OCI-LY1 (cell line): Measurements from ENCODE around the gene KRTAP5-8.
"Not testable (repeated sequence)": the region's sequence is repeated elsewhere in the genome, so short reads cannot be mapped to it uniquely, and the experiment has no call there.

Source experiments
- H2AFZ ChIP-seq: fragments of 200-600 bp; sonication (generic), shearing (Covaris generic); 2 replicates; pipeline ENCODE4 v1.6.0; 2014; ENCODE audit warnings: antibody characterized with exemption, mild to moderate bottlenecking, low read length
- H3F3A ChIP-seq: fragments of 200-600 bp; sonication (generic), shearing (Covaris generic); 2 replicates; pipeline ENCODE4 v1.6.0; 2014; ENCODE audit warnings: mild to moderate bottlenecking, antibody characterized with exemption, low read length, moderate library complexity; ENCODE audit not compliant: insufficient read depth
- H3K27ac ChIP-seq: fragments of 200-600 bp; sonication (generic); 2 replicates; pipeline ENCODE4 v1.5.1; 2014; ENCODE audit warnings: low read length, mixed run types, mild to moderate bottlenecking, low read depth; ENCODE audit not compliant: poor library complexity, severe bottlenecking
- H3K27me3 ChIP-seq: fragments of 200-600 bp; sonication (generic); 2 replicates; pipeline ENCODE4 v1.6.0; 2014; ENCODE audit warnings: antibody characterized with exemption, mild to moderate bottlenecking, low read length, moderate library complexity; ENCODE audit not compliant: insufficient read depth
- H3K36me3 ChIP-seq: fragments of 200-600 bp; sonication (generic); 2 replicates; pipeline ENCODE4 v1.6.1; 2014; ENCODE audit warnings: mild to moderate bottlenecking, antibody characterized with exemption, low read length, moderate library complexity, mixed read lengths; ENCODE audit not compliant: insufficient read depth
- H3K4me1 ChIP-seq: fragments of 200-600 bp; sonication (generic); 2 replicates; pipeline ENCODE4 v1.5.1; 2014; ENCODE audit warnings: mild to moderate bottlenecking, low read length, moderate library complexity; ENCODE audit not compliant: insufficient read depth, severe bottlenecking
- H3K4me2 ChIP-seq: fragments of 200-600 bp; sonication (generic), shearing (Covaris generic); 2 replicates; pipeline ENCODE4 v1.6.1; 2014; ENCODE audit warnings: low read length
- H3K4me3 ChIP-seq: fragments of 200-600 bp; sonication (generic); 2 replicates; pipeline ENCODE4 v1.5.1; 2014; ENCODE audit warnings: low read length, low read depth, mild to moderate bottlenecking, mixed read lengths; ENCODE audit not compliant: poor library complexity, severe bottlenecking
- H3K79me2 ChIP-seq: fragments of 200-600 bp; shearing (Covaris generic); 2 replicates; pipeline ENCODE4 v1.6.1; 2016; ENCODE audit warnings: mixed run types, low read length, mixed read lengths; ENCODE audit not compliant: insufficient read depth
- H3K9ac ChIP-seq: fragments of 200-600 bp; sonication (generic), shearing (Covaris generic); 2 replicates; pipeline ENCODE4 v1.6.1; 2014; ENCODE audit warnings: mild to moderate bottlenecking, low read length, mixed read lengths
- H3K9me2 ChIP-seq: fragments of 200-600 bp; sonication (generic), shearing (Covaris generic); 2 replicates; pipeline ENCODE4 v1.6.1; 2014; ENCODE audit warnings: low read depth, mild to moderate bottlenecking, low read length, mixed read lengths
- H3K9me3 ChIP-seq: fragments of 200-600 bp; shearing (Covaris generic); 2 replicates; pipeline ENCODE4 v1.6.1; 2014; ENCODE audit warnings: low read length, mixed read lengths
- H4K20me1 ChIP-seq: fragments of 200-600 bp; sonication (generic), shearing (Covaris generic); 2 replicates; pipeline ENCODE4 v1.6.0; 2016; ENCODE audit warnings: mild to moderate bottlenecking, low read length; ENCODE audit not compliant: insufficient read depth
- CTCF ChIP-seq: fragments of 200-600 bp; sonication (generic), shearing (Covaris generic); IDR thresholded peaks from 2 replicates; pipeline ENCODE4 v1.5.1; 2017; ENCODE audit warnings: mild to moderate bottlenecking, antibody characterized with exemption, low read length, moderate library complexity, mixed read lengths
- EZH2 ChIP-seq: fragments of 200-600 bp; sonication (generic), shearing (Covaris generic); IDR thresholded peaks from 2 replicates; pipeline ENCODE4 v1.8.0; 2017; ENCODE audit warnings: borderline replicate concordance, mixed run types, mild to moderate bottlenecking, antibody characterized with exemption, low read length, moderate library complexity, mixed read lengths

The KRTAP5-8 gene

DNA sequence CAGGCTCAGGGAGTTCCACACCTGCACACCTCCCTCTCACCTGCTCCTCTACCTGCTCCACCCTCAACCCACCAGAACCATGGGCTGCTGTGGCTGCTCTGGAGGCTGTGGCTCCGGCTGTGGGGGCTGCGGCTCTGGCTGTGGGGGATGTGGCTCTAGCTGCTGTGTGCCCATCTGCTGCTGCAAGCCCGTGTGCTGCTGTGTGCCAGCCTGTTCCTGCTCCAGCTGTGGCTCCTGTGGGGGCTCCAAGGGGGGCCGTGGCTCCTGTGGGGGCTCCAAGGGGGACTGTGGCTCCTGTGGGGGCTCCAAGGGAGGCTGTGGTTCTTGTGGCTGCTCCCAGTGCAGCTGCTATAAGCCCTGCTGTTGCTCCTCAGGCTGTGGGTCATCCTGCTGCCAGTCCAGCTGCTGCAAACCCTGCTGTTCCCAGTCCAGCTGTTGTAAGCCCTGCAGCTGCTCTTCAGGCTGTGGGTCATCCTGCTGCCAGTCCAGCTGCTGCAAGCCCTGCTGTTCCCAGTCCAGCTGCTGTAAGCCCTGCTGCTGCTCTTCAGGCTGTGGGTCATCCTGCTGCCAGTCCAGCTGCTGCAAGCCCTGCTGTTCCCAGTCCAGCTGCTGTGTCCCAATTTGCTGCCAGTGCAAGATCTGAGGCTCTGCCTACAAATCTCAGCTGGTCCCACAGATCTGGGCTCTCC is at the start of gene KRTAP5-8:
KRTAP5-8 (plus strand) TSS at position 49 of the 689 bp plus-strand sequence; CDS start at position 80, 31 bp downstream.
- H3K4me1 ChIP-seq, H3K9me3 ChIP-seq, H3F3A ChIP-seq, H3K27ac ChIP-seq, H4K20me1 ChIP-seq, H3K9me2 ChIP-seq, H3K79me2 ChIP-seq, H2AFZ ChIP-seq, H3K27me3 ChIP-seq, H3K4me2 ChIP-seq, H3K9ac ChIP-seq, H3K4me3 ChIP-seq, H3K36me3 ChIP-seq: not testable (repeated sequence)

GRCh38 chr11:71488681-71489270 is 49.0 kb upstream of the KRTAP5-8 start:
- H3K36me3 ChIP-seq, result peaks cover 41% of the 10 kb centered on the region; the same call in 1 of the 2 replicates
- no peak overlapping the region for H3K9ac ChIP-seq

DNA sequence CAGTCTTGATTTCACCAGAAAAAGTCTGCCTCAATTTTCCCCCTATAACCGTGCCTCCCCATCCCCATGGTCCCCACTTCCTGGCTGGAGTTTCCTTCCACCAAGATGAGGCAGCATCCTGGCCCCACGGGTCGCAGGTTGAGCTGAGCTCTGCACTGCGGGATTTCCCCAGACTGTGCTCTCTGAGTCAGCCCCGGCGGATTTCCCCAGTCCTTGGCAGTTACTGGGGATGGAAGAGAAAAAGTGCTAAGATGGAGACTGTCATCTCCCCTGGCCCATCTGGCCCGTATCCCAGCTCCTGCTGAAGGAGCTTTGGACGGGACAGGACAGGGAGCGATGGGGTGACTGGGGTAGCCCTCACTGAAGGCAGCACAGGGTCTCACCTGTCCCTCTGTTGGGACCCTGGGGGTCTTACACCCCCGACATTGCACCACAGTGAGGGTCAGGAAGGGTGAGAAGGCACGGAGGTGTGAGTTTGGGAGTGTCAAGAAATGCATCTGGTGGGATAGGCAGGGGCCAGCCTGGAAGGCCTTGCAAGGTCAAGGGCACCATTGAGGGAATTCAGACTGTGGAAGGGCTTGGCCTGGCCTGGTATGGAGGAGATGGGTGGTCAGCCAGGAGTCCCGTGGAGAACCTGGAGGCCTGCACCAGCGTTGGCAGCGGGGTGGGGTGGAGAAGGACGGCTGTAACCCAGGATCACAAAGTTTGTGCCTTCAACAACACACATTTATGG is 48.3 kb upstream of the KRTAP5-8 start:
- no peaks in the 10 kb centered on the region for H3K79me2 ChIP-seq
- H3K9me3 ChIP-seq, result no peaks in the 10 kb centered on the region
- no peaks in the 10 kb centered on the region for H3K4me1 ChIP-seq
- no peak overlapping the region for H2AFZ ChIP-seq
- H3K4me2 ChIP-seq, result no peak overlapping the region
- no peaks in the 10 kb centered on the region for H3F3A ChIP-seq
- TF ChIP-seq EZH2 (no peak), CTCF (no peak)
- H3K4me3 ChIP-seq, result no peak overlapping the region
- H3K27ac ChIP-seq, result no peak overlapping the region
- no peaks in the 10 kb centered on the region for H3K27me3 ChIP-seq
- H3K36me3 ChIP-seq, result peaks cover 34% of the 10 kb centered on the region; the same call in 1 of the 2 replicates
- H4K20me1 ChIP-seq, result no peaks in the 10 kb centered on the region
- H3K9ac ChIP-seq, result no peak overlapping the region
- H3K9me2 ChIP-seq, result no peaks in the 10 kb centered on the region

More at GRCh38 chr11:71488681-71489270, 49.0 kb upstream of the KRTAP5-8 start:
- no peaks in the 10 kb centered on the region for H3K9me3 ChIP-seq
- no peak for TF ChIP-seq EZH2
- no peak for TF ChIP-seq CTCF
- H2AFZ ChIP-seq, result no peak overlapping the region
- no peaks in the 10 kb centered on the region for H3K27me3 ChIP-seq
- H3K4me2 ChIP-seq, result no peak overlapping the region
- no peaks in the 10 kb centered on the region for H3K9me2 ChIP-seq
- no peaks in the 10 kb centered on the region for H3K79me2 ChIP-seq
- no peak overlapping the region for H3K4me3 ChIP-seq
- H3K27ac ChIP-seq, result no peak overlapping the region
- no peaks in the 10 kb centered on the region for H4K20me1 ChIP-seq
- no peaks in the 10 kb centered on the region for H3F3A ChIP-seq
- H3K4me1 ChIP-seq, result no peaks in the 10 kb centered on the region
